Measurements from ENCODE around the gene STAT3. TPM values are rescaled to one million over a fixed set of nuclear protein-coding genes. Genes with fewer than 3 reads are reported as not detected.

The STAT3 gene
- polyA plus RNA-seq, 2 of the 4 experiments (the other 2 are of a cell fraction): 72.8 to 97.8 TPM

DNA sequence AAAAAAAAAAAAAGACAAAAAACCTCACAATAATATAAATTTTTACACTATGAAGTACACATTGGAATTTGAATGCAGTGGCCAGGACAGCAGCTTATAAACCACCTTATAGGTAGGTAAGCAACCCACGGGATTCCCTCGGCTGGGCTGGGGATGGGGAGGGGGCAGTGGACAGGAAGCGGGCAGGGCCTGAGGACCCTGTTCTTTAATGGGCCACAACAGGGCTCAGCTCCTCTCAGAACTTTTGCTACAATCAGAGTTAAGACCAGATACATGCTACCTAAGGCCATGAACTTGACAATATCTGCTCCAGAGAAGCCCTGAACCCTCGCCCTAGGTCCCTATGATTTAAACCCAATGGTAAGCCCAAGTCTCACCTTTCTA is 74.9 kb downstream of the STAT3 start:
- Histone ChIP-seq H3K4me3 (no peak overlapping the region), H3K4me2 (no peak overlapping the region), H3K9me3 (no peaks in the 10 kb centered on the region), H3K27ac (no peak overlapping the region), H3K4me1 (peaks cover 13% of the 10 kb centered on the region)
- FAIRE-seq (no peak), DNase-seq (ENCODE audit: low read depth in 1 of 2, low spot score in 1 of 2) (no peak), ATAC-seq (no peak)
- 93% methylated on average over 4 of the region's 4 CpGs for WGBS (ENCODE audit: missing lambda C conversion rate)
- CTCF ChIA-PET: interaction anchor here (0.6 to 31.0 kb wide), 23 partner anchors 10 to 511 kb away, joined by 3 to 1360 read pairs (median 5); partner anchors contain the start of genes STAT3 and STAT5A
- POLR2A ChIA-PET: interaction anchor here (1.9 kb wide), 1 partner anchor 109 kb away, joined by 6 read pairs; the partner anchor contains the start of gene CAVIN1
- TF ChIP-seq CEBPB (IDR thresholded peaks at IDR 0.05) (no peak), KDM5A (IDR thresholded peaks at IDR 0.05) (no peak), FOSL2 (IDR thresholded peaks at IDR 0.05) (no peak), FOSL2 (CRISPR knock-in tag; IDR thresholded peaks at IDR 0.05) (no peak), HOXB5 (CRISPR knock-in tag; IDR thresholded peaks at IDR 0.05) (no peak), MAFK (IDR thresholded peaks at IDR 0.05; ENCODE audit: partially characterized antibody) (no peak), PHF8 (IDR thresholded peaks at IDR 0.05; ENCODE audit: borderline replicate concordance, low read depth) (no peak), JUN (IDR thresholded peaks at IDR 0.05) (no peak)
- TF ChIP-seq, protein P1, sequence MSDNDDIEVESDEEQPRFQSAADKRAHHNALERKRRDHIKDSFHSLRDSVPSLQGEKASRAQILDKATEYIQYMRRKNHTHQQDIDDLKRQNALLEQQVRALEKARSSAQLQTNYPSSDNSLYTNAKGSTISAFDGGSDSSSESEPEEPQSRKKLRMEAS (IDR thresholded peaks at IDR 0.05): no peak
- TF ChIP-seq, protein P2, sequence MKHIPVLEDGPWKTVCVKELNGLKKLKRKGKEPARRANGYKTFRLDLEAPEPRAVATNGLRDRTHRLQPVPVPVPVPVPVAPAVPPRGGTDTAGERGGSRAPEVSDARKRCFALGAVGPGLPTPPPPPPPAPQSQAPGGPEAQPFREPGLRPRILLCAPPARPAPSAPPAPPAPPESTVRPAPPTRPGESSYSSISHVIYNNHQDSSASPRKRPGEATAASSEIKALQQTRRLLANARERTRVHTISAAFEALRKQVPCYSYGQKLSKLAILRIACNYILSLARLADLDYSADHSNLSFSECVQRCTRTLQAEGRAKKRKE (CRISPR knock-in tag; IDR thresholded peaks at IDR 0.05; ENCODE audit: low read depth): no peak
- TF ChIP-seq, protein P3, sequence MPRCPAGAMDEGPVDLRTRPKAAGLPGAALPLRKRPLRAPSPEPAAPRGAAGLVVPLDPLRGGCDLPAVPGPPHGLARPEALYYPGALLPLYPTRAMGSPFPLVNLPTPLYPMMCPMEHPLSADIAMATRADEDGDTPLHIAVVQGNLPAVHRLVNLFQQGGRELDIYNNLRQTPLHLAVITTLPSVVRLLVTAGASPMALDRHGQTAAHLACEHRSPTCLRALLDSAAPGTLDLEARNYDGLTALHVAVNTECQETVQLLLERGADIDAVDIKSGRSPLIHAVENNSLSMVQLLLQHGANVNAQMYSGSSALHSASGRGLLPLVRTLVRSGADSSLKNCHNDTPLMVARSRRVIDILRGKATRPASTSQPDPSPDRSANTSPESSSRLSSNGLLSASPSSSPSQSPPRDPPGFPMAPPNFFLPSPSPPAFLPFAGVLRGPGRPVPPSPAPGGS (IDR thresholded peaks at IDR 0.05): no peak

DNA sequence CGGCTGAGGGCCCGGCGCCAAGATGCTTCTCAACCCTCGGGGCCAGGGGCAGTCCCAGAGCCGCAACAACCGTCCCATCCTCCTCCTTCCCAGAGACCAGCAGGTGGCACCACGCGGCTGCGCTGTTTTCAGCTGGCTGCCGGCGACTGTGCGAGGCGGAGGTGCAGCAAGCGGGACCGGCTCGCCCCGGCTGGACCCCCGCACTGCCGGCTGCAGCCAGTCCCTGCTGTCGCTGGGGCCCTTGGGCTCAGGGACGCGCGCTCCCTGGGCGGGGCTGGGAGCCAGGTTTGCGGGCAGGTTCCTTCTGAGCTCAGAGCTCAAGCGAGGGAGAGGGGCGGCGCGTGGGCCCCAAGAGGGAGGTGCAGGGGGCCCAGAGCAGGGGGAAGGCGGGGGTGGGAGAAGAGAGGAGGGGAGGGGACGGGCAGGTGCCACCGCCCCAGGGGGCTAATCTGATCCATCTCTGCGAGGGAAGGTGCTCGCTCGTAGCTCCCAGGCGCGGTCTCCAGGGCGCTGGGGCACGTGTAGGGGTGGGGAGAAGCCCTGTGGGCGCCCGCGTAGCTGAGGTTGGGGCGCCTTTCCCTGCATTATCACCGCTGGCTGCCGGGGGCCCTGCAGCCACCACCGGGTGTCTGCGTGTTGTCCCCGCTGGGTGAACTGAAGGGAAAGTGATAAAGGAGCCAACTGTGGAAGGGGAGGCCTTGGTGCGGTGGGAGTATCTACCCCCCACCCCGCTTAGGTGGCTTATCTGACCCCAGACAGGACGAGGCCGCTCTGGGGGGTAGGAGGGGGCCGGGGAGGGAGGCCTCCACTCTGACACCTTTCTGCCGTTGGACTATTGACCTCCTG is 75.7 kb downstream of the STAT3 start:
- FAIRE-seq: no peak
- no peak overlapping the region for H3K4me3 ChIP-seq
- peak; percentile 77 to 86 for DNase-seq (ENCODE audit: low read depth in 1 of 2, low spot score in 1 of 2)

More for the DNA sequence above, 75.7 kb downstream of the STAT3 start:
- H3K27ac ChIP-seq: peak overlapping the region; percentile 36 to 76; a peak in 3 of 6 replicates
- TF ChIP-seq, protein P1 (IDR thresholded peaks at IDR 0.05): peak; percentile 71
- TF ChIP-seq, protein P4, sequence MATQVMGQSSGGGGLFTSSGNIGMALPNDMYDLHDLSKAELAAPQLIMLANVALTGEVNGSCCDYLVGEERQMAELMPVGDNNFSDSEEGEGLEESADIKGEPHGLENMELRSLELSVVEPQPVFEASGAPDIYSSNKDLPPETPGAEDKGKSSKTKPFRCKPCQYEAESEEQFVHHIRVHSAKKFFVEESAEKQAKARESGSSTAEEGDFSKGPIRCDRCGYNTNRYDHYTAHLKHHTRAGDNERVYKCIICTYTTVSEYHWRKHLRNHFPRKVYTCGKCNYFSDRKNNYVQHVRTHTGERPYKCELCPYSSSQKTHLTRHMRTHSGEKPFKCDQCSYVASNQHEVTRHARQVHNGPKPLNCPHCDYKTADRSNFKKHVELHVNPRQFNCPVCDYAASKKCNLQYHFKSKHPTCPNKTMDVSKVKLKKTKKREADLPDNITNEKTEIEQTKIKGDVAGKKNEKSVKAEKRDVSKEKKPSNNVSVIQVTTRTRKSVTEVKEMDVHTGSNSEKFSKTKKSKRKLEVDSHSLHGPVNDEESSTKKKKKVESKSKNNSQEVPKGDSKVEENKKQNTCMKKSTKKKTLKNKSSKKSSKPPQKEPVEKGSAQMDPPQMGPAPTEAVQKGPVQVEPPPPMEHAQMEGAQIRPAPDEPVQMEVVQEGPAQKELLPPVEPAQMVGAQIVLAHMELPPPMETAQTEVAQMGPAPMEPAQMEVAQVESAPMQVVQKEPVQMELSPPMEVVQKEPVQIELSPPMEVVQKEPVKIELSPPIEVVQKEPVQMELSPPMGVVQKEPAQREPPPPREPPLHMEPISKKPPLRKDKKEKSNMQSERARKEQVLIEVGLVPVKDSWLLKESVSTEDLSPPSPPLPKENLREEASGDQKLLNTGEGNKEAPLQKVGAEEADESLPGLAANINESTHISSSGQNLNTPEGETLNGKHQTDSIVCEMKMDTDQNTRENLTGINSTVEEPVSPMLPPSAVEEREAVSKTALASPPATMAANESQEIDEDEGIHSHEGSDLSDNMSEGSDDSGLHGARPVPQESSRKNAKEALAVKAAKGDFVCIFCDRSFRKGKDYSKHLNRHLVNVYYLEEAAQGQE (IDR thresholded peaks at IDR 0.05): no peak
- TF ChIP-seq HOXB13 (CRISPR knock-in tag; IDR thresholded peaks at IDR 0.05; ENCODE audit: low read depth) (no peak), SMC3 (IDR thresholded peaks at IDR 0.05) (peak; percentile 82), RAD21 (conservative IDR thresholded peaks at IDR 0.05 in 1 of 2, IDR thresholded peaks at IDR 0.05 in 1 of 2) (peak; percentile 84 to 91), PHF8 (IDR thresholded peaks at IDR 0.05; ENCODE audit: borderline replicate concordance, low read depth) (no peak), FOXS1 (CRISPR knock-in tag; IDR thresholded peaks at IDR 0.05) (no peak), TP53 (CRISPR knock-in tag; IDR thresholded peaks at IDR 0.05) (no peak), RFX5 (IDR thresholded peaks at IDR 0.05) (no peak), ZC3H11A (IDR thresholded peaks at IDR 0.05) (no peak)
- TF ChIP-seq, protein P5, sequence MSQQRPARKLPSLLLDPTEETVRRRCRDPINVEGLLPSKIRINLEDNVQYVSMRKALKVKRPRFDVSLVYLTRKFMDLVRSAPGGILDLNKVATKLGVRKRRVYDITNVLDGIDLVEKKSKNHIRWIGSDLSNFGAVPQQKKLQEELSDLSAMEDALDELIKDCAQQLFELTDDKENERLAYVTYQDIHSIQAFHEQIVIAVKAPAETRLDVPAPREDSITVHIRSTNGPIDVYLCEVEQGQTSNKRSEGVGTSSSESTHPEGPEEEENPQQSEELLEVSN (IDR thresholded peaks at IDR 0.05; ENCODE audit: borderline replicate concordance, low read depth): peak; percentile 69
- TF ChIP-seq, protein P6, sequence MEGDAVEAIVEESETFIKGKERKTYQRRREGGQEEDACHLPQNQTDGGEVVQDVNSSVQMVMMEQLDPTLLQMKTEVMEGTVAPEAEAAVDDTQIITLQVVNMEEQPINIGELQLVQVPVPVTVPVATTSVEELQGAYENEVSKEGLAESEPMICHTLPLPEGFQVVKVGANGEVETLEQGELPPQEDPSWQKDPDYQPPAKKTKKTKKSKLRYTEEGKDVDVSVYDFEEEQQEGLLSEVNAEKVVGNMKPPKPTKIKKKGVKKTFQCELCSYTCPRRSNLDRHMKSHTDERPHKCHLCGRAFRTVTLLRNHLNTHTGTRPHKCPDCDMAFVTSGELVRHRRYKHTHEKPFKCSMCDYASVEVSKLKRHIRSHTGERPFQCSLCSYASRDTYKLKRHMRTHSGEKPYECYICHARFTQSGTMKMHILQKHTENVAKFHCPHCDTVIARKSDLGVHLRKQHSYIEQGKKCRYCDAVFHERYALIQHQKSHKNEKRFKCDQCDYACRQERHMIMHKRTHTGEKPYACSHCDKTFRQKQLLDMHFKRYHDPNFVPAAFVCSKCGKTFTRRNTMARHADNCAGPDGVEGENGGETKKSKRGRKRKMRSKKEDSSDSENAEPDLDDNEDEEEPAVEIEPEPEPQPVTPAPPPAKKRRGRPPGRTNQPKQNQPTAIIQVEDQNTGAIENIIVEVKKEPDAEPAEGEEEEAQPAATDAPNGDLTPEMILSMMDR (IDR thresholded peaks at IDR 0.05): peak; percentile 77
- H3K9me3 ChIP-seq: no peaks in the 10 kb centered on the region
- WGBS (ENCODE audit: missing lambda C conversion rate): 61% methylated on average over 33 of the region's 54 CpGs
- ChIA-PET POLR2A (interaction anchor here (1.0 to 1.9 kb wide), 2 partner anchors 35 to 110 kb away, joined by 3 to 6 read pairs; partner anchors contain the start of gene CAVIN1), CTCF (interaction anchor here (0.6 to 31.0 kb wide), 58 partner anchors 10 to 510 kb away, joined by 3 to 1360 read pairs (median 5); partner anchors contain the start of genes CAVIN1, NAGLU, STAT3 and STAT5A)
- peaks cover 13% of the 10 kb centered on the region for H3K4me1 ChIP-seq
- ATAC-seq: peak; percentile 74 to 89
- H3K4me2 ChIP-seq: peak overlapping the region; percentile 64
